Peyer's patch (tissue), 4 donors: ENCODE measurements around the gene CASZ1. TPM values are rescaled to one million over a fixed set of nuclear protein-coding genes. Genes with fewer than 3 reads are reported as not detected.

Source experiments
- DNase-seq, 3 donors: peaks; one replicate each; pipeline ENCODE4 v3.0.0-alpha.2; 2017 to 2019
- H3K27ac ChIP-seq, 4 donors: fragments of 200-600 bp; sonication (generic); one replicate each; pipeline ENCODE4 v1.5.1; 2016 to 2019
- H3K27me3 ChIP-seq, 2 donors: fragments of 200-600 bp; sonication (generic); one replicate each; pipeline ENCODE4 v1.5.1; 2019
- H3K36me3 ChIP-seq, 3 donors: fragments of 200-600 bp; sonication (generic); one replicate each; pipeline ENCODE4 v1.5.1; 2016 to 2019
- H3K4me1 ChIP-seq, 4 donors: fragments of 200-600 bp; sonication (generic); one replicate each; pipeline ENCODE4 v1.5.1; 2016 to 2019
- H3K4me3 ChIP-seq, 4 donors: fragments of 200-600 bp; sonication (generic); 1 replicate in 3 of 4; 2 replicates in 1 of 4; pipeline ENCODE4 v1.5.1; 2016 to 2019; ENCODE audit warnings: mild to moderate bottlenecking in 1 of 4
- H3K9me3 ChIP-seq, 4 donors: fragments of 200-600 bp; sonication (generic); one replicate each; pipeline ENCODE4 v1.5.1; 2016 to 2019; ENCODE audit warnings: mild to moderate bottlenecking in 1 of 4
- POLR2A ChIP-seq, 2 donors: fragments of 450-650 bp; IDR thresholded peaks; one replicate each; pipeline ENCODE4 v1.5.1; 2017; ENCODE audit warnings: antibody characterized with exemption in 2 of 2, mild to moderate bottlenecking in 2 of 2, moderate library complexity in 2 of 2
- total RNA-seq, 4 donors: library from RNA; depleted of rRNA; stranded (reverse); fragments of >200 nt; gene quantifications; one replicate each; pipeline ENCODE4 v1.1.0, GENCODE V29; 2016
- TF ChIP-seq, protein P1 (sequence below), 6 experiments: fragments of 450-650 bp in 4 of 6; fragments of 200-600 bp in 2 of 6; sonication (generic) in 1 of 6; IDR thresholded peaks; one replicate each; pipeline ENCODE4 v1.5.1; 2017 to 2019; ENCODE audit warnings: antibody characterized with exemption in 6 of 6, mild to moderate bottlenecking in 3 of 6, moderate library complexity in 1 of 6

CASZ1 gene
- total RNA-seq, 4 donors from 2014 or later, result 87.5 to 165 (median 137) TPM

DNA sequence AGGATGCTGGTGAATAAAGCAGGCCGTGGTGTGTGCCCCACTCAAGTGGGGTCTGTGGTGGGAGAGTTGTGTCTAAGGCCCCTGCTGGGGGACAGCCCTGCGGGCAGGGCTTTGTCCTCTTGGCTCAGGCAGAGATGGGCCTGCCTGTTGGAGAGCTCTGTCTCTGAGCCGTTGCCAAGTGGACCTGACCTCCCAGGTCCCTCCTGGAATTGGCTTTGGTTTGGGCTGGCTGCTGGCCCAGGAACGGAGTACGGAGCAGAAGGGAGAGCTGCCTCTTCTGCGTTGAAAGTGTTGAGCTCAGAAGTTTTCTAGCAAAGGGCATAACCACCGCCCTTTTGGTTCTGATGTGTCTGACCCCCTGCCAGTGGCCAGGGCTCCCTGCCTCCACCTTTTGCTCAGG is 167.8 kb downstream of the CASZ1 start:
- H3K27me3 ChIP-seq, result no peaks in the 10 kb centered on the region
- H3K9me3 ChIP-seq, result no peaks in the 10 kb centered on the region
- TF ChIP-seq, protein P1, sequence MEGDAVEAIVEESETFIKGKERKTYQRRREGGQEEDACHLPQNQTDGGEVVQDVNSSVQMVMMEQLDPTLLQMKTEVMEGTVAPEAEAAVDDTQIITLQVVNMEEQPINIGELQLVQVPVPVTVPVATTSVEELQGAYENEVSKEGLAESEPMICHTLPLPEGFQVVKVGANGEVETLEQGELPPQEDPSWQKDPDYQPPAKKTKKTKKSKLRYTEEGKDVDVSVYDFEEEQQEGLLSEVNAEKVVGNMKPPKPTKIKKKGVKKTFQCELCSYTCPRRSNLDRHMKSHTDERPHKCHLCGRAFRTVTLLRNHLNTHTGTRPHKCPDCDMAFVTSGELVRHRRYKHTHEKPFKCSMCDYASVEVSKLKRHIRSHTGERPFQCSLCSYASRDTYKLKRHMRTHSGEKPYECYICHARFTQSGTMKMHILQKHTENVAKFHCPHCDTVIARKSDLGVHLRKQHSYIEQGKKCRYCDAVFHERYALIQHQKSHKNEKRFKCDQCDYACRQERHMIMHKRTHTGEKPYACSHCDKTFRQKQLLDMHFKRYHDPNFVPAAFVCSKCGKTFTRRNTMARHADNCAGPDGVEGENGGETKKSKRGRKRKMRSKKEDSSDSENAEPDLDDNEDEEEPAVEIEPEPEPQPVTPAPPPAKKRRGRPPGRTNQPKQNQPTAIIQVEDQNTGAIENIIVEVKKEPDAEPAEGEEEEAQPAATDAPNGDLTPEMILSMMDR (IDR thresholded peaks at IDR 0.05), result no peak
- peak overlapping the region in 1 of 4 donors; percentile 19 for H3K27ac ChIP-seq
- peak in 1 of 3 donors; percentile 34 for DNase-seq
- peaks cover 0 to 28% (median 0%) of the 10 kb centered on the region in 3 donors for H3K36me3 ChIP-seq
- no peak overlapping the region for H3K4me3 ChIP-seq
- H3K4me1 ChIP-seq, result no peaks in the 10 kb centered on the region

DNA sequence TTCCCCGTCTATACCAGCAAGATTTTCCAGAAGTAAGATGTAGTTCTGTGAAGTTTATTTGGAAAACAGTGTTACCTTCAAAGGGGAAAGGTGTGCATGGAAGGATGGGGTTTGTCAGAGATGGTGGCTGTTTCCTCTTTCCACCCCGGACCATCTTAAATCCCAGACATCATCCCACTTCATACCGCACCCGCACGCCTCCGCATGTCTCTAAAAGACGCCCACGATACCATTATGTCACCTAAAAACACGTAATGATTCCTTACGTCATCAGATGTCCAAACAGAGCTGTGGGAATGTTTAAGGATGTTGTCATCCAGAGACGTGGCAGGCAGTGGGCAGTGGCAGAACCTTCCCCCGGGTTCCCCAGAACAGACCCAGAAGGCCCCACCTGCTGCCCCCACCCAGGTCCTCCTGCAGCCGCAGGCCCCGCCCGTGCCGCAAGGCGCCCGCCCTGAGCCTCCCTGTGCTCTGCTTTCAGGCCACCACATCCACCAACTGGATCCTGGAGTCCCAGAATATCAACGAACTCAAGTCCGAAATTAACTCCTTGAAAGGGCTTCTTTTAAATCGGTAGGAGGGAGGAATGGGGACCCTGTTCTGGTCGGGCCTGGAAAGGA is 169.5 kb downstream of the CASZ1 start:
- H3K9me3 ChIP-seq, result no peaks in the 10 kb centered on the region
- no peak for DNase-seq
- no peaks in the 10 kb centered on the region for H3K4me1 ChIP-seq
- no peaks in the 10 kb centered on the region for H3K27me3 ChIP-seq
- H3K4me3 ChIP-seq, result no peak overlapping the region
- peaks cover 0 to 43% (median 0%) of the 10 kb centered on the region in 3 donors for H3K36me3 ChIP-seq
- TF ChIP-seq POLR2A (IDR thresholded peaks at IDR 0.05), result no peak
- TF ChIP-seq, protein P1 (IDR thresholded peaks at IDR 0.05), result no peak
- H3K27ac ChIP-seq, result no peak overlapping the region

DNA sequence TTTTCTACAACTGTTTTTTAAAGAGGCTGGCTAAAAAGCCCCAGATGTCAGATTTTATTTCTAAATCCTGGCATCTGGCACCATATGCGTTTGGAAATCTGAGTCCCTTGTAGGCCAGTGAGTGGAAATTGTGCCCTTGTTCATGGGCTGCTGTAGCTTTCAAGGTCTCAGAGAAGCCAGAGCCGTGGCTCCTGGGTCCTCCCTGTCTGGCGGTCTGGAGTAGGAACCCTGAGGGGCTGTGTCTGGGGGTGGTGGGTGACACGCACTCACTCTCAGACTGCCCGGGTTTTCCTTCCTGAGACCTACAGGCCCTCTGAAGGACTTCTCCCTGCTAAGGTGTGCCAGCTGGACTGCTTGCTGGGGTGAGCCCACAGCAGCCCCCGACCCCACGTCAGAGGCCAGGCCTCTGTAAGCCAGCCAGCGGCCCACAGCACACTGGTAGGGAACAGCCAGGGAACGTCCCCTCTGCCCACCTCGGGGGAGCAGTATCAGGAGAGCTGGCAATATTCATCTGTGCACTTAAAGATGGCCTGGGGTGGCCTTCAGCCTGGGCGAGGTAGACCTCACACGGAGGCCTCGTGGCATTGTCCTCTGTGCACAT is 170.2 kb downstream of the CASZ1 start:
- H3K27me3 ChIP-seq, result no peaks in the 10 kb centered on the region
- TF ChIP-seq POLR2A (IDR thresholded peaks at IDR 0.05), result no peak
- TF ChIP-seq, protein P1 (IDR thresholded peaks at IDR 0.05), result no peak
- DNase-seq, result no peak
- H3K4me1 ChIP-seq, result no peaks in the 10 kb centered on the region
- no peak overlapping the region for H3K27ac ChIP-seq
- no peaks in the 10 kb centered on the region for H3K9me3 ChIP-seq
- no peak overlapping the region for H3K4me3 ChIP-seq
- peaks cover 0 to 46% (median 0%) of the 10 kb centered on the region in 3 donors for H3K36me3 ChIP-seq

DNA sequence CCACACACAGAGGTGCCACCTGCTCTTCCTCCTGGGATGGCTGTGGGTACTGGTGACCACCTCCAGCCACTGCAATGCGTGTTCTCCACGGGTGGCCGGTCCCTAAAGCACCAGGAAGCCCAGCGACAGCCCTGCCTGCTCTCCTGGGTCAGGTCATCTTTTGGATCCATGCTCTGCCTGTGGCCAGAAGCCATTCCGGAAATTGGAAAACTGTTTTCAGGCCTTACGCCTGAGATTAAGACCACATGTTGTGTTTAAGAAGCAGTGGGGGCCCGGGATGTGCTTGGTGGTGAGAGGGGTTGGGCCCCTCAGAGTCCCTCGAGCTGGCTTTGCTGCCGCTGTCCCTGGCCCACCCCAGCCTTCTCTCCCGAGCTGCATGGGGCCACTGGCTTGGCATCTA is 170.9 kb downstream of the CASZ1 start:
- H3K4me3 ChIP-seq, result no peak overlapping the region
- no peaks in the 10 kb centered on the region for H3K9me3 ChIP-seq
- H3K27ac ChIP-seq, result no peak overlapping the region
- no peaks in the 10 kb centered on the region for H3K4me1 ChIP-seq
- peaks cover 0 to 47% (median 0%) of the 10 kb centered on the region in 3 donors for H3K36me3 ChIP-seq
- DNase-seq, result no peak
- no peak for TF ChIP-seq POLR2A (IDR thresholded peaks at IDR 0.05)
- TF ChIP-seq, protein P1 (IDR thresholded peaks at IDR 0.05), result no peak
- no peaks in the 10 kb centered on the region for H3K27me3 ChIP-seq

DNA sequence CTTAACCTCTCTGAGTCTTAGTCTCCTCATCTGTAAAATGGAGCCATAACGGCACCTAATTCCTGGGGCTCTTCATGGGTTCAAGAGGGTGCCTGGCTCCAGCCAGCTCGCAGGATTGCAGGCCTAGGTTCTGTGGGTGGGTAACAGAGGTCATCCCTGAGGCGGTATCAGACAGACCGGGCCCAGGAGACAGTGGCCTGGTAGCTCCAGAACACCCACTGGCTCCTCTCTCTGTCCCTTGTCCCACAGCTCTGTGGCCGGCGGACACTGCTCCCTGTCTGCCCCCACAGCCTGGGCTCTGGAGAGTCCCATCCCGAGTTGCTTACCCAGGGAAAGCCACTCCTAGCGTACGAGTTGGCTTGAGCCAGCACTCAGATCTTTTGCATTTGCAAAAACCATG is 171.4 kb downstream of the CASZ1 start:
- no peaks in the 10 kb centered on the region for H3K9me3 ChIP-seq
- no peak overlapping the region for H3K4me3 ChIP-seq
- H3K4me1 ChIP-seq, result no peaks in the 10 kb centered on the region
- H3K27ac ChIP-seq, result no peak overlapping the region
- H3K27me3 ChIP-seq, result no peaks in the 10 kb centered on the region
- TF ChIP-seq, protein P1 (IDR thresholded peaks at IDR 0.05), result no peak
- TF ChIP-seq POLR2A (IDR thresholded peaks at IDR 0.05), result no peak
- no peak for DNase-seq
- peaks cover 0 to 47% (median 0%) of the 10 kb centered on the region in 3 donors for H3K36me3 ChIP-seq
